Endothelial cell of umbilical vein (primary cell): Measurements from ENCODE around the gene NXPH4. TPM values are rescaled to one million over a fixed set of nuclear protein-coding genes. Genes with fewer than 3 reads are reported as not detected.

Source experiments
- BruUV-seq: library from RNA; stranded (reverse); fragments of 400-500 nt; replicated peaks from 2 replicates; lab custom pipeline; 2021; lab: Mats Ljungman, UMichigan
- CTCF ChIA-PET: fragments of 300-600, 350-600 bp; sonication (Branson Sonifier 250); formaldehyde crosslinking; loops from one replicate; lab custom pipeline; 2021; ENCODE audit warnings: antibody characterized with exemption, inconsistent platforms; lab: Charles Lee
- POLR2A ChIA-PET: fragments of 300-600, 350-600 bp; sonication (Branson Sonifier 250); formaldehyde crosslinking; loops from one replicate; lab custom pipeline; 2021; ENCODE audit warnings: antibody characterized with exemption, inconsistent platforms; lab: Charles Lee
- DNase-seq: peaks from one replicate; pipeline ENCODE4 v3.0.0-alpha.2; 2011; ENCODE audit warnings: low read depth, low spot score
- FAIRE-seq: peaks from 2 replicates; lab custom pipeline; 2011; peaks lifted over from hg19 to GRCh38; lab: Jason Lieb, UNC
- H2AFZ ChIP-seq: 2 replicates; pipeline ENCODE4 v1.6.0; 2012; ENCODE audit warnings: low read depth, low read length, control low read depth, inconsistent platforms
- H3K27ac ChIP-seq: 2 replicates; pipeline ENCODE4 v1.5.1; 2011; ENCODE audit warnings: low read depth, mild to moderate bottlenecking, control low read depth, low read length, moderate library complexity; ENCODE audit not compliant: insufficient read depth
- H3K27me3 ChIP-seq, 2 experiments: 2 replicates each; pipeline versions ENCODE4 v1.6.0 to v1.6.1; 2011; ENCODE audit warnings: low read length in 2 of 2, mixed read lengths in 1 of 2; ENCODE audit not compliant: control insufficient read depth in 2 of 2, insufficient read depth in 2 of 2
- H3K36me3 ChIP-seq, 2 experiments: 2 replicates in 1 of 2; 3 replicates in 1 of 2; pipeline ENCODE4 v1.5.1; 2011; ENCODE audit warnings: low read length in 2 of 2, mild to moderate bottlenecking in 1 of 2, moderate library complexity in 1 of 2; ENCODE audit not compliant: control insufficient read depth in 2 of 2, insufficient read depth in 2 of 2; ENCODE audit errors: extremely low read depth in 1 of 2
- H3K4me1 ChIP-seq: 3 replicates; pipeline ENCODE4 v1.5.1; 2011; ENCODE audit warnings: mild to moderate bottlenecking, low read length; ENCODE audit not compliant: control insufficient read depth, insufficient read depth; ENCODE audit errors: extremely low read depth
- H3K4me2 ChIP-seq: 2 replicates; pipeline ENCODE4 v1.6.1; 2011; ENCODE audit warnings: low read length, control low read depth, mixed read lengths; ENCODE audit not compliant: insufficient read depth
- H3K4me3 ChIP-seq, 3 experiments: fragments of 200-600 bp in 1 of 3; sonication (generic), shearing (Covaris generic) in 1 of 3; replicated peaks in 1 of 3; 2 replicates each; pipeline ENCODE4 v1.5.1; 2011 to 2016; ENCODE audit warnings: control low read depth in 3 of 3, low read length in 3 of 3, mild to moderate bottlenecking in 2 of 3, inconsistent platforms in 1 of 3, low read depth in 1 of 3, moderate library complexity in 1 of 3; ENCODE audit not compliant: insufficient read depth in 1 of 3
- H3K79me2 ChIP-seq: 2 replicates; pipeline ENCODE4 v1.6.0; 2012; ENCODE audit warnings: low read length, inconsistent platforms; ENCODE audit not compliant: control insufficient read depth, insufficient read depth
- H3K9ac ChIP-seq: replicated peaks from 2 replicates; pipeline ENCODE3; 2011; ENCODE audit warnings: low read length, control low read depth; ENCODE audit not compliant: insufficient read depth; ENCODE audit errors: extremely low read depth
- H3K9me1 ChIP-seq: replicated peaks from 3 replicates; pipeline ENCODE4 v1.6.0; 2011; ENCODE audit warnings: mild to moderate bottlenecking, low read length; ENCODE audit not compliant: control insufficient read depth, insufficient read depth; ENCODE audit errors: extremely low read depth
- H3K9me3 ChIP-seq: replicated peaks from 2 replicates; pipeline ENCODE4 v1.5.1; 2012; ENCODE audit warnings: low read length, inconsistent platforms; ENCODE audit not compliant: control insufficient read depth, insufficient read depth
- H4K20me1 ChIP-seq: replicated peaks from 2 replicates; pipeline ENCODE3; 2011; ENCODE audit warnings: mild to moderate bottlenecking, low read length; ENCODE audit not compliant: control insufficient read depth, insufficient read depth; ENCODE audit errors: extremely low read depth
- EZH2 ChIP-seq: IDR thresholded peaks from 2 replicates; pipeline ENCODE4 v1.6.1; 2012; ENCODE audit warnings: borderline replicate concordance, low read depth, mild to moderate bottlenecking, moderate library complexity, low read length, inconsistent platforms; ENCODE audit not compliant: severe bottlenecking
- GATA2 ChIP-seq: IDR thresholded peaks from 2 replicates; pipeline ENCODE4 v1.7.0; 2011; ENCODE audit warnings: low read depth, mild to moderate bottlenecking, moderate library complexity, mixed read lengths, low read length; ENCODE audit not compliant: insufficient read length, insufficient read depth
- dilution Hi-C: fragments of 300-500 bp; cut with MboI; formaldehyde crosslinking; loops from one replicate; pipeline ENCODE4 v1.15.0; 2019; ENCODE audit warnings: low sequenced_read_pairs; ENCODE audit not compliant: extremely low pct_ligation_motif_present
- intact Hi-C: fragments of 100-400 bp; cut with micrococcal nuclease; formaldehyde crosslinking; loops from one replicate; pipeline ENCODE4 v1.10.0; 2022
- polyA plus RNA-seq, 4 experiments: library from polyadenylated mRNA; depleted of rRNA in 3 of 4; stranded (reverse) in 3 of 4; unstranded in 1 of 4; fragments of >200 nt; gene quantifications; 2 replicates each; pipeline versions ENCODE4 v1.2.1 to v1.2.3, GENCODE V29; 2011 to 2012; ENCODE audit warnings: missing spikeins in 1 of 4
- total RNA-seq: library from RNA; stranded (reverse); gene quantifications from 2 replicates; pipeline ENCODE4 v1.2.3, GENCODE V29; 2021
- TF ChIP-seq, protein P1 (sequence below), 2 donors: IDR thresholded peaks; 1 replicate in 1 of 2; 2 replicates in 1 of 2; pipeline ENCODE4 v1.5.1; 2011; ENCODE audit warnings: low read length in 2 of 2, mild to moderate bottlenecking in 2 of 2, moderate library complexity in 2 of 2, control low read depth in 1 of 2, inconsistent platforms in 1 of 2, low read depth in 1 of 2; ENCODE audit not compliant: insufficient read depth in 1 of 2; ENCODE audit errors: extremely low read depth in 1 of 2

NXPH4 gene
- total and polyA plus RNA-seq, 2 donors (not counting 3 experiments of a cell fraction or from before 2014, with no cell fraction given) = 0.07 TPM; not detected in 1

DNA sequence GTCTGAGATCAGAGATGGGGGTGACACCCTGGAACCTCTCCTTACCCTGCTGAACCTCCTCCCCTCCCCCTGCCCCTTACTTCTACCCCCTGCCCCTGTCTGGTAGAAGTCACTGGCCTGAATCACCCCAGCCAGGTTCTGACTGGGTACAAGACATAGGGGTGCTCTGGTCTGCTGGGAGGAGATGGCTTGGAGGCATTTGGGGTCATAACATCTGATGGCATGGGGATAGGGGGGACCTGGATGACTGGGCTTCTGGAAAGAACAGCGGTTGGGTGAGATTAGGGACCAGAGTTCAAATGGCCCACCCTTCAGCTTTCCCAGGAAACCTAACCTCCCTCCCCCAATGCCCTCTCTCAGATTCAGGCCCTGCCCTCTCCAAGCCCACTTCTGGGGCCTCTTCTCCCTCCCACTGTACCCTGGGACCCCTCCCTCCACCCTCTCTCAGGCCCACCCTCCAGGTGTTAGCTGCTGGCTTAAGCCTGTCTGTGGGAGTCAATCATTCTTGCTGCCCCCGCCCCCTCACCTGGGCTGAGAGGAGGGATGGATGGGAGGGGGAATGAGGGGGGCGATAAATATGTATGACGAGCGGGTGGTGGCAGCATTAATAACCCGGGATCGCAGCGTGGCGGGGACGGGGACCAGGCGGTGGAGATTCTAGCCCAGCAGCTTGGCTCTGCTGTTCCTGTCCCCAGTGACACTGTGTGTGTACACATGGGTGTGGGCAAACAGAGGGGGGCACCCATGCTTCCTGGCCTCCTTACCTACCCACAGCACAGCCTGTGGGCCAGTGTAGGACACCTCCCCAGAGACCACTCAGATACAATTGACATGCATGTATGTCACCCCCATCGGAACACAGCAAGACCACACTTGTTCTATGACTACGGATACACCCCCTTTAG, 5.9 kb downstream of the NXPH4 start:
- no peaks in the 10 kb centered on the region for H3K79me2 ChIP-seq
- dilution Hi-C loops = no loop called here
- H3K4me3 ChIP-seq = no peak overlapping the region
- no peaks in the 10 kb centered on the region for H3K4me1 ChIP-seq
- H3K27me3 ChIP-seq = peaks cover 80 to 83% of the 10 kb centered on the region in 2 experiments
- no peak overlapping the region for H3K9ac ChIP-seq
- no peak overlapping the region for H3K4me2 ChIP-seq
- BruUV-seq = no TSS peak
- FAIRE-seq = no peak
- peak; percentile 69 for TF ChIP-seq EZH2
- TF ChIP-seq GATA2 = no peak
- no peak overlapping the region for H2AFZ ChIP-seq
- intact Hi-C loops = no loop called here
- ChIA-PET CTCF (interaction anchor here (0.7 to 5.3 kb wide), 4 partner anchors 9 to 20 kb away, joined by 3 to 50 read pairs (median 38); a partner anchor contains a TSS), POLR2A (no interaction called here)
- no peaks in the 10 kb centered on the region for H3K9me1 ChIP-seq
- no peak overlapping the region for H3K27ac ChIP-seq
- H4K20me1 ChIP-seq = no peaks in the 10 kb centered on the region
- DNase-seq = no peak
- no peaks in the 10 kb centered on the region for H3K9me3 ChIP-seq
- no peaks in the 10 kb centered on the region for H3K36me3 ChIP-seq

DNA sequence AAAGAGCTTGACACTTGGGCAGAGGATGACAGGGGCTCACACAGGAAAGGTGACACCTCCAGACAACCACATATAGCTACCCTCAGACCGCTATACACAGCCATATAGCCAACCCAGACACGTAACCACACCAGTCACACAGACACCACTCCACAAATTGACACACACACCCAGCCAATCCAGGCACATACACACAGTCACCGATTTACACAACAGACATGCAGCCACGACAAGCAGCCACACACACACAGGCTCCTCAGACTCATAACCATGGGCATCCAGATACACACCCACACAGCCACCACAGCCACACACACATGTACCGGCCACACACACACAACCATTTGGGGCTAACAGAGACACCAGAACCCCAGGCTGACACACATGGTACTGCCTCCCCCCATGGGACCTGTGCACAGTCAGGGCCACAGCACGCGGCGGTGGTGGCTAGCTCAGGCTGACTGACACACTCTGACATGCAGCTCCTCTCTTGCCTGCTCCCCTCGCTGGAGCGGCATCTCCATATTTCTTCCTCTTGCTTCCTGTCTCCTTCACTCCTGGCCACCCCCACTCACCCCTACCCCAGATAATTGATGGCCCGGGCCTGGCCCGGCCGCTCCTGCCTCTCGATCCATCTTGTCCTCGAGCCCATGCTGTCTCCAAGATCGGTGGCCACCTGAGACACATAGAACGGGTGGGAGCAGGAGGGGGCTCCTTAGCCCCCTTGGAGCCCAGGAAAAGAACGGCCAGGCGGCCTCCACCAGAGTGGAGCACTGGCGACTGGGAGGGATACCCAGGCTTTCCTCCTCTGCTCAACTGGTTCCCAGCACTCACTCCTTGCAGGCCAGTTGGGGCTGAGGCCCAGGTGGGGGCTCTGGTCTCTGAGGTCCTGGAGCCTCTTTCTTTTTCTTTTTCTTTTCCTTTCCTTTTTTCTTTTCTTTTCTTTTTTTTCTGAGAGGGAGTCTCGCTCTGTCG, 6.9 kb downstream of the NXPH4 start:
- FAIRE-seq = no peak
- dilution Hi-C loops (no loop called here), intact Hi-C loops (loop anchor here (2.0 kb wide), 1 partner anchor 15 kb away; no protein-coding TSS in a partner anchor)
- no peaks in the 10 kb centered on the region for H3K9me3 ChIP-seq
- H4K20me1 ChIP-seq = no peaks in the 10 kb centered on the region
- no peaks in the 10 kb centered on the region for H3K4me1 ChIP-seq
- TF ChIP-seq EZH2 = peak; percentile 24
- TF ChIP-seq, protein P1, sequence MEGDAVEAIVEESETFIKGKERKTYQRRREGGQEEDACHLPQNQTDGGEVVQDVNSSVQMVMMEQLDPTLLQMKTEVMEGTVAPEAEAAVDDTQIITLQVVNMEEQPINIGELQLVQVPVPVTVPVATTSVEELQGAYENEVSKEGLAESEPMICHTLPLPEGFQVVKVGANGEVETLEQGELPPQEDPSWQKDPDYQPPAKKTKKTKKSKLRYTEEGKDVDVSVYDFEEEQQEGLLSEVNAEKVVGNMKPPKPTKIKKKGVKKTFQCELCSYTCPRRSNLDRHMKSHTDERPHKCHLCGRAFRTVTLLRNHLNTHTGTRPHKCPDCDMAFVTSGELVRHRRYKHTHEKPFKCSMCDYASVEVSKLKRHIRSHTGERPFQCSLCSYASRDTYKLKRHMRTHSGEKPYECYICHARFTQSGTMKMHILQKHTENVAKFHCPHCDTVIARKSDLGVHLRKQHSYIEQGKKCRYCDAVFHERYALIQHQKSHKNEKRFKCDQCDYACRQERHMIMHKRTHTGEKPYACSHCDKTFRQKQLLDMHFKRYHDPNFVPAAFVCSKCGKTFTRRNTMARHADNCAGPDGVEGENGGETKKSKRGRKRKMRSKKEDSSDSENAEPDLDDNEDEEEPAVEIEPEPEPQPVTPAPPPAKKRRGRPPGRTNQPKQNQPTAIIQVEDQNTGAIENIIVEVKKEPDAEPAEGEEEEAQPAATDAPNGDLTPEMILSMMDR (IDR thresholded peaks at IDR 0.05; ENCODE audit: extremely low read depth in 1 of 2, insufficient read depth in 1 of 2, low read depth in 1 of 2, low read length in 2 of 2) = no peak
- peaks cover 70 to 74% of the 10 kb centered on the region in 2 experiments for H3K27me3 ChIP-seq
- ChIA-PET CTCF (interaction anchor here (2.4 to 5.3 kb wide), 3 partner anchors 10 to 19 kb away, joined by 28 to 50 read pairs (median 47); a partner anchor contains a TSS), POLR2A (no interaction called here)
- DNase-seq = no peak
- H2AFZ ChIP-seq = no peak overlapping the region
- no peak overlapping the region for H3K9ac ChIP-seq
- no peaks in the 10 kb centered on the region for H3K9me1 ChIP-seq
- no peaks in the 10 kb centered on the region for H3K79me2 ChIP-seq
- H3K4me2 ChIP-seq = no peak overlapping the region
- H3K36me3 ChIP-seq = no peaks in the 10 kb centered on the region
- no TSS peak for BruUV-seq
- no peak overlapping the region for H3K4me3 ChIP-seq
- H3K27ac ChIP-seq = no peak overlapping the region
